Activated CD4-positive, alpha-beta memory T cell treated with anti-CD3 and anti-CD28 coated beads, Interleukin-2, amount 10 ng/mL, durations not matched to agents 7 days and 5 days (primary cell): ENCODE measurements around the gene CENPN. TPM values are rescaled to one million over a fixed set of nuclear protein-coding genes. Genes with fewer than 3 reads are reported as not detected.
A peak's percentile ranks its signal among the peaks of the same experiment; 100 is the strongest.

Experiments
- CTCF ChIA-PET: fragments of 350-600 bp; sonication (Branson Sonifier 250); formaldehyde crosslinking; loops from one replicate; lab custom pipeline; 2021; ENCODE audit warnings: antibody characterized with exemption, inconsistent platforms; lab: Charles Lee
- POLR2A ChIA-PET: fragments of 350-600 bp; sonication (Branson Sonifier 250); formaldehyde crosslinking; loops from one replicate; lab custom pipeline; 2021; ENCODE audit warnings: antibody characterized with exemption; lab: Charles Lee
- DNase-seq: peaks from one replicate; pipeline ENCODE4 v3.0.0-alpha.2; 2020
- H3K27ac Mint-ChIP-seq: one replicate; pipeline ENCODE4 v1.8.0; 2021; ENCODE audit warnings: mild to moderate bottlenecking, mixed read lengths
- H3K27me3 Mint-ChIP-seq: one replicate; pipeline ENCODE4 v1.8.0; 2021; ENCODE audit warnings: mixed read lengths
- H3K36me3 Mint-ChIP-seq: one replicate; pipeline ENCODE4 v1.8.0; 2021; ENCODE audit warnings: low read depth, mixed read lengths
- H3K4me1 Mint-ChIP-seq: one replicate; pipeline ENCODE4 v1.8.0; 2021; ENCODE audit warnings: mixed read lengths
- H3K4me3 Mint-ChIP-seq: one replicate; pipeline ENCODE4 v1.8.0; 2021; ENCODE audit warnings: mild to moderate bottlenecking, mixed read lengths
- H3K9me3 Mint-ChIP-seq: one replicate; pipeline ENCODE4 v1.8.0; 2021; ENCODE audit warnings: mixed read lengths
- total RNA-seq, 2 experiments: library from RNA; stranded (reverse); gene quantifications; one replicate each; pipeline ENCODE4 v1.2.3, GENCODE V29; 2021

CENPN gene
- total RNA-seq, 2 experiments from 2014 or later, result 62.2 to 66.9 TPM

DNA sequence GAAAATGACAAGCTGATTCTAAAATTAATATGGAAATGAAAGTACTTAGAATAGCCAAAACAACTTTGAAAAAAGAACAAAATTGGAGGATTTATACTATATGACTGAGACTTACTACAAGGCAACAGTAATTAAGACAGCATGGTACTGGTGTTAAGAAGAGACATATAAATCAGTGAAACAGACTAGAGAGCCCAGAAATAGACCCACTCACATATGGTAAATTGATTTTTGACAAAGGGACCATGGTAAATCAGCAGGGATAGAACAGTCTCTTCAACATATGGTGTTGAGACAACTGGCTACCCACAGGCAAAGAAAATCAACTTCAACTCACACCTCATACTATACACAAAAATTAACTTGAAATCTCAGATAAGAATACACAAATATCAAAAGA lies 13.2 kb upstream of the CENPN start:
- CTCF ChIA-PET, result interaction anchor here (0.6 to 2.5 kb wide), 5 partner anchors 9 to 582 kb away, joined by 3 to 7 read pairs (median 5); partner anchors contain the start of genes CENPN and CMC2
- Mint-ChIP-seq H3K4me1 (peaks cover 58% of the 10 kb centered on the region), H3K36me3 (peaks cover 59% of the 10 kb centered on the region), H3K9me3 (no peaks in the 10 kb centered on the region), H3K27ac (peak overlapping the region; percentile 23), H3K27me3 (no peaks in the 10 kb centered on the region), H3K4me3 (no peak overlapping the region)
- POLR2A ChIA-PET, result interaction anchor here (1.5 to 1.7 kb wide), 3 partner anchors 11 to 19 kb away, joined by 3 to 11 read pairs (median 6); partner anchors contain the start of genes CENPN and CMC2
- no peak for DNase-seq

GRCh38 chr16:80994451-80994850 lies 12.6 kb upstream of the CENPN start:
- CTCF ChIA-PET, result interaction anchor here (0.7 to 2.5 kb wide), 4 partner anchors 8 to 467 kb away, joined by 3 to 7 read pairs (median 6); partner anchors contain the start of genes CENPN and CMC2

GRCh38 chr16:80996688-80997138 lies 10.3 kb upstream of the CENPN start:
- Mint-ChIP-seq H3K4me1 (peaks cover 73% of the 10 kb centered on the region), H3K27ac (peak overlapping the region; percentile 98), H3K9me3 (no peaks in the 10 kb centered on the region), H3K27me3 (no peaks in the 10 kb centered on the region), H3K4me3 (peak overlapping the region; percentile 92), H3K36me3 (peaks cover 68% of the 10 kb centered on the region)
- DNase-seq, result no peak
- ChIA-PET POLR2A (interaction anchor here (0.7 to 1.6 kb wide), 4 partner anchors 9 to 40 kb away, joined by 3 to 17 read pairs (median 6); partner anchors contain the start of genes ATMIN, CENPN and CMC2), CTCF (interaction anchor here (1.9 kb wide), 1 partner anchor 10 kb away, joined by 9 read pairs; the partner anchor contains the start of genes CENPN and CMC2)

More at GRCh38 chr16:80994451-80994850, 12.6 kb upstream of the CENPN start:
- Mint-ChIP-seq H3K9me3 (no peaks in the 10 kb centered on the region), H3K4me3 (no peak overlapping the region), H3K4me1 (peaks cover 65% of the 10 kb centered on the region), H3K36me3 (peaks cover 63% of the 10 kb centered on the region), H3K27me3 (no peaks in the 10 kb centered on the region), H3K27ac (no peak overlapping the region)
- POLR2A ChIA-PET, result no interaction called here
- DNase-seq, result no peak

DNA sequence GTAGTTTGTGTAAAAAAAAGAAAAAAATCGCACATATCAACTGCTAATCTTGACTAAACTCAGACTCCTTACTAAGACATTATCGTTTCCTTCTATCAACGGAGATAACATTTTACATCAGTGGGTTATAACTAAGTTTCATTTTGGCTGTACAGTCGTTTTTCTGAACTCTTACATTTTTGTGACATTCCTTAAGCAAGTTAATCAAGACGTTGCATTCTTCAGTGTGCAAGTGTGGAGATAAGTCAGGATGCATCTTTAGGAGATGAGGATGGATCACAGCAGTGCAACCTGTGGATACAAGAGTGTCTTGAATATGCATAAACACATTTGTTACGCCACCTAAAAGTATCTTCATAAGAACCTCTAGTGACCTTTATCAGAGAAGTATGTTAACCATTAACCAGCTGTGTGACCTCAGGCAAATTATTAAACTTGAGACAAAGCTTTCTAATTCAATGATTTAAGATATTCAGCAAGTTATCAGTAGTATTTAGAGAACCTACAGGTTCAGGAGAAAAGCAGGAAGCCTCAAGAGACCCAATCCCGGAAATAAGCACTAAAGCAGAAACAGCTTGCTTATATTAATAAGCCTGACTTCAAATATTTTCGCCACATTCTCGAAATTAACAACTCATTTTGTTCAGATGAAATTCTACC lies 9.7 kb upstream of the CENPN start:
- no peak for DNase-seq
- Mint-ChIP-seq H3K9me3 (no peaks in the 10 kb centered on the region), H3K27me3 (no peaks in the 10 kb centered on the region), H3K4me3 (peak overlapping the region; percentile 92), H3K36me3 (peaks cover 70% of the 10 kb centered on the region), H3K4me1 (peaks cover 75% of the 10 kb centered on the region), H3K27ac (peak overlapping the region; percentile 98)
- ChIA-PET POLR2A (interaction anchor here (0.7 to 1.6 kb wide), 8 partner anchors 9 to 195 kb away, joined by 3 to 17 read pairs (median 4); partner anchors contain the start of genes ATMIN, CENPN and CMC2), CTCF (interaction anchor here (1.1 to 1.9 kb wide), 4 partner anchors 10 to 470 kb away, joined by 3 to 9 read pairs (median 5); partner anchors contain the start of genes ATMIN, CENPN and CMC2)

- Mint-ChIP-seq H3K36me3 (peaks cover 69% of the 10 kb centered on the region), H3K27ac (peak overlapping the region; percentile 98), H3K4me3 (peak overlapping the region; percentile 48), H3K27me3 (no peaks in the 10 kb centered on the region), H3K4me1 (peaks cover 80% of the 10 kb centered on the region), H3K9me3 (no peaks in the 10 kb centered on the region)
- DNase-seq, result no peak
- ChIA-PET CTCF (interaction anchor here (0.6 to 1.9 kb wide), 5 partner anchors 9 to 471 kb away, joined by 3 to 9 read pairs (median 5); partner anchors contain the start of genes ATMIN, CENPN and CMC2), POLR2A (interaction anchor here (0.7 to 1.6 kb wide), 8 partner anchors 8 to 195 kb away, joined by 3 to 17 read pairs (median 4); partner anchors contain the start of genes ATMIN, CENPN and CMC2)
These were observed 8.9 kb upstream of the CENPN start for GRCh38 chr16:80997964-80998620.

- Mint-ChIP-seq H3K4me3 (no peak overlapping the region), H3K9me3 (no peaks in the 10 kb centered on the region), H3K4me1 (peaks cover 74% of the 10 kb centered on the region), H3K27ac (no peak overlapping the region), H3K27me3 (no peaks in the 10 kb centered on the region), H3K36me3 (peaks cover 56% of the 10 kb centered on the region)
- ChIA-PET POLR2A (no interaction called here), CTCF (interaction anchor here (1.4 kb wide), 1 partner anchor 35 kb away, joined by 5 read pairs; the partner anchor contains the start of gene ATMIN)
- no peak for DNase-seq
These were observed 6.1 kb upstream of the CENPN start for GRCh38 chr16:81000873-81001272.

- no peak for DNase-seq
- ChIA-PET CTCF (no interaction called here), POLR2A (interaction anchor here (6.2 kb wide), 1 partner anchor 33 kb away, joined by 70 read pairs; the partner anchor contains the start of gene ATMIN)
- no peak overlapping the region for H3K27ac Mint-ChIP-seq
- H3K4me1 Mint-ChIP-seq, result peaks cover 71% of the 10 kb centered on the region
- H3K27me3 Mint-ChIP-seq, result no peaks in the 10 kb centered on the region
- no peaks in the 10 kb centered on the region for H3K9me3 Mint-ChIP-seq
- peaks cover 53% of the 10 kb centered on the region for H3K36me3 Mint-ChIP-seq
- no peak overlapping the region for H3K4me3 Mint-ChIP-seq
These were observed 5.7 kb upstream of the CENPN start for GRCh38 chr16:81001330-81001729.

DNA sequence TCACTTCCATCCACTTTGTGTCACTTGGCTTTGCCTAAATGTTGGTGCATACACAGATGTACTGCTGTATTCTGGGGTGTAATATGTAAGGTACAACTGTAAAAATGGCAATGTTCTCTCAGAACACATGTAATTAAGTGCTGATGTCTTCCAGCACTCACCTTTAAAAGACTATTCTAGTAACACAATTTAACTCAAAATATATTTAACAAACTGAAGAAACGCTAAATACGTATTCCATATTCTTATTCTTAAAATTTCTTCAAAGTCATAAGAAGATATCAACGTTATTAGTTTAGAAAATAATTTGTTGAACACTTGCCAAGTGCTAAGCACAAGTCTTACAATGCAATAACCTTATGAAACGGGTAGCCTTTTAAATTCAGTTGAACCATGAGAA lies 4.0 kb upstream of the CENPN start:
- Mint-ChIP-seq H3K27ac (peak overlapping the region; percentile 100), H3K9me3 (no peaks in the 10 kb centered on the region), H3K36me3 (peaks cover 51% of the 10 kb centered on the region), H3K4me3 (peak overlapping the region; percentile 95), H3K27me3 (no peaks in the 10 kb centered on the region), H3K4me1 (peaks cover 62% of the 10 kb centered on the region)
- CTCF ChIA-PET, result interaction anchor here (0.6 to 6.1 kb wide), 5 partner anchors 9 to 873 kb away, joined by 3 to 75 read pairs (median 3); partner anchors contain the start of gene ATMIN
- DNase-seq, result no peak
- POLR2A ChIA-PET, result interaction anchor here (1.9 to 6.2 kb wide), 3 partner anchors 10 to 31 kb away, joined by 4 to 70 read pairs (median 11); partner anchors contain the start of gene ATMIN

DNA sequence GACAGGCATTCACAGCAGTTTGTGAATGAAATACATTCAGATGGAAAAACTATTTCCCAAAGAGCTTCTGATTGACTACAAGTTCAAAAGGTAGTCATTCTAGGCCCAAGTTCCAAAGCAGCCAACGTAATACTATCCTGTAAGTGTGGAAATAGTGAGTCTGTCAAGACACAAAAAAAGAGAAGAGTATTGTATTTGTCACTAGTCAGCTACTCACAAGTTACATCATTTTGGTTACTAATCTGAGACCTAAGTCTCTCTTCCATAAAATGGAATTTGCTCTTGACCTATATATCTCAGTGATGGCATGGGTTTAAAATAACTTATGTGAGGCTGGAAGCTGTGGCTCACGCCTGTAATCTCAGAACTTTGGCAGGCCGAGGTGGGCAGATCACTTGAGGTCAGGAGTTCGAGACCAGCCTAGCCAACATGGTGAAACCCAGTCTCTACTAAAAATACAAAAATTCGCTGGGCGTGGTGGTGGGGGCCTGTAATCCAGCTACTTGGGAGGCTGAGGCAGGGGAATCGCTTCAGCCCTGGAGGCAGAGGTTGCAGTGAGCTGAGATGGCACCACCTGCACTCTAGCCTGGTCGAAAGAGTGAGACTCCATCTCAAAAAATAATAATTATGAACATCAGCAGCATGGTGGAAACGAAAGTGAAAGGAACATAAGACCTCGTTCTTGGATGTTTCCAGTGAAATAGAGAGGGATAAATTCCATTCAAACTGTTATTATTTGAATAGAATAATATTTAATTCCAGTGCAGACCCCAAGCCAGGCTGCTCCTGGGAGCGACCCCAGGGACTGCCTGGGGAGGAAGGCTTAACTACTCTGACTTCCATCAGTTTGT lies 3.2 kb upstream of the CENPN start:
- ChIA-PET CTCF (interaction anchor here (0.6 to 6.1 kb wide), 9 partner anchors 10 to 1234 kb away, joined by 3 to 75 read pairs (median 4); partner anchors contain the start of genes ATMIN and C16orf46), POLR2A (interaction anchor here (0.8 to 6.2 kb wide), 5 partner anchors 11 to 72 kb away, joined by 3 to 70 read pairs (median 4); partner anchors contain the start of gene ATMIN)
- Mint-ChIP-seq H3K36me3 (peaks cover 50% of the 10 kb centered on the region), H3K27me3 (no peaks in the 10 kb centered on the region), H3K4me3 (peak overlapping the region; percentile 95), H3K27ac (peak overlapping the region; percentile 100), H3K9me3 (no peaks in the 10 kb centered on the region), H3K4me1 (peaks cover 62% of the 10 kb centered on the region)
- peak; percentile 22 for DNase-seq

GRCh38 chr16:81004646-81005353 lies 2.2 kb upstream of the CENPN start:
- Mint-ChIP-seq H3K4me3 (peak overlapping the region; percentile 95), H3K36me3 (peaks cover 50% of the 10 kb centered on the region), H3K27me3 (no peaks in the 10 kb centered on the region), H3K27ac (peak overlapping the region; percentile 100), H3K9me3 (no peaks in the 10 kb centered on the region), H3K4me1 (peaks cover 61% of the 10 kb centered on the region)
- peak; percentile 22 for DNase-seq
- ChIA-PET POLR2A (interaction anchor here (0.9 to 6.2 kb wide), 7 partner anchors 7 to 714 kb away, joined by 3 to 70 read pairs (median 8); partner anchors contain the start of gene ATMIN), CTCF (interaction anchor here (0.5 to 6.1 kb wide), 11 partner anchors 10 to 1915 kb away, joined by 3 to 75 read pairs (median 4); partner anchors contain the start of genes ATMIN and C16orf46)
